ENCODE data around the gene CHD9. TPM values are rescaled to one million over a fixed set of nuclear protein-coding genes. Genes with fewer than 3 reads are reported as not detected.
"Not testable (repeated sequence)": the region's sequence is repeated elsewhere in the genome, so short reads cannot be mapped to it uniquely, and the experiment has no call there.

Gene CHD9
- total RNA-seq, 1 donor from 2014 or later: 86.0 TPM

GRCh38 chr16:53035176-53035942 is 19.4 kb upstream of the CHD9 start:
- H3K27ac Mint-ChIP-seq: no peak overlapping the region
- H3K79me2 ChIP-seq (ENCODE audit: low read depth): peaks cover 2% of the 10 kb centered on the region
- H4K20me1 ChIP-seq (ENCODE audit: low read depth): no peaks in the 10 kb centered on the region

GRCh38 chr16:53036066-53036465 is 18.7 kb upstream of the CHD9 start:
- Mint-ChIP-seq H3K4me3 (no peak overlapping the region), H3K27me3 (ENCODE audit: insufficient read depth, low read depth) (peaks cover 6% of the 10 kb centered on the region), H3K27ac (peak overlapping the region; percentile 5), H3K36me3 (peaks cover 5% of the 10 kb centered on the region), H3K9me3 (peaks cover 14% of the 10 kb centered on the region), H3K4me1 (peaks cover 26% of the 10 kb centered on the region)
- no peaks in the 10 kb centered on the region for H4K20me1 ChIP-seq (ENCODE audit: low read depth)
- H3F3A ChIP-seq (ENCODE audit: low read depth): peaks cover 9% of the 10 kb centered on the region
- no peaks in the 10 kb centered on the region for H3K9me3 ChIP-seq (ENCODE audit: low read depth)
- TF ChIP-seq CTCF (IDR thresholded peaks at IDR 0.05): no peak
- no peak for TF ChIP-seq EZH2 (IDR thresholded peaks at IDR 0.05)
- no peak for TF ChIP-seq EZH2phosphoT487 (IDR thresholded peaks at IDR 0.05)
- H3K27me3 ChIP-seq: no peaks in the 10 kb centered on the region
- no peak overlapping the region for H3K4me2 ChIP-seq
- no peak for DNase-seq (ENCODE audit: low spot score)
- H3K4me1 ChIP-seq: peaks cover 12% of the 10 kb centered on the region
- peaks cover 8% of the 10 kb centered on the region for H3K79me2 ChIP-seq (ENCODE audit: low read depth)
- H3K4me3 ChIP-seq: no peak overlapping the region
- no peak overlapping the region for H3K27ac ChIP-seq
- no peak overlapping the region for H3K9ac ChIP-seq
- H2AFZ ChIP-seq (replicated peaks): no peak overlapping the region
- H3K36me3 ChIP-seq: no peaks in the 10 kb centered on the region

More at GRCh38 chr16:53035176-53035942, 19.4 kb upstream of the CHD9 start:
- Histone ChIP-seq H3K4me1 (peaks cover 8% of the 10 kb centered on the region), H3K36me3 (no peaks in the 10 kb centered on the region), H3F3A (ENCODE audit: low read depth) (peaks cover 2% of the 10 kb centered on the region), H3K9me3 (ENCODE audit: low read depth) (no peaks in the 10 kb centered on the region), H3K4me2 (no peak overlapping the region), H3K27ac (no peak overlapping the region), H3K4me3 (no peak overlapping the region), H3K9ac (no peak overlapping the region), H2AFZ (replicated peaks) (no peak overlapping the region), H3K27me3 (no peaks in the 10 kb centered on the region)
- DNase-seq (ENCODE audit: low spot score): no peak
- Mint-ChIP-seq H3K9me3 (peaks cover 13% of the 10 kb centered on the region), H3K27me3 (ENCODE audit: insufficient read depth, low read depth) (peaks cover 2% of the 10 kb centered on the region), H3K36me3 (peaks cover 5% of the 10 kb centered on the region), H3K4me3 (no peak overlapping the region), H3K4me1 (peaks cover 19% of the 10 kb centered on the region)
- TF ChIP-seq EZH2 (IDR thresholded peaks at IDR 0.05) (no peak), CTCF (IDR thresholded peaks at IDR 0.05) (no peak), EZH2phosphoT487 (IDR thresholded peaks at IDR 0.05) (no peak)

- not testable (repeated sequence) for H3K36me3 Mint-ChIP-seq; DNase-seq (ENCODE audit: low spot score); H3K4me3 Mint-ChIP-seq; H3K27ac ChIP-seq; H3K27me3 Mint-ChIP-seq (ENCODE audit: insufficient read depth, low read depth); H3K27me3 ChIP-seq; H3K79me2 ChIP-seq (ENCODE audit: low read depth); H3K9me3 ChIP-seq (ENCODE audit: low read depth); H3K4me3 ChIP-seq; H3K36me3 ChIP-seq; H2AFZ ChIP-seq (replicated peaks); H4K20me1 ChIP-seq (ENCODE audit: low read depth); H3K4me2 ChIP-seq; H3K9ac ChIP-seq
- peaks cover 14% of the 10 kb centered on the region for H3K4me1 ChIP-seq
- Mint-ChIP-seq H3K9me3 (peaks cover 14% of the 10 kb centered on the region), H3K4me1 (peaks cover 27% of the 10 kb centered on the region), H3K27ac (peak overlapping the region; percentile 5)
- H3F3A ChIP-seq (ENCODE audit: low read depth): peaks cover 15% of the 10 kb centered on the region
These were observed 18.1 kb upstream of the CHD9 start for GRCh38 chr16:53036711-53037110.

GRCh38 chr16:53040788-53041187 is 14.0 kb upstream of the CHD9 start:
- Histone ChIP-seq H3K4me3 (no peak overlapping the region), H2AFZ (replicated peaks) (no peak overlapping the region), H3K9me3 (ENCODE audit: low read depth) (no peaks in the 10 kb centered on the region), H4K20me1 (ENCODE audit: low read depth) (no peaks in the 10 kb centered on the region), H3K36me3 (no peaks in the 10 kb centered on the region), H3K79me2 (ENCODE audit: low read depth) (peaks cover 25% of the 10 kb centered on the region), H3K4me1 (peaks cover 44% of the 10 kb centered on the region), H3F3A (ENCODE audit: low read depth) (peaks cover 52% of the 10 kb centered on the region), H3K4me2 (peak overlapping the region; percentile 84), H3K9ac (no peak overlapping the region), H3K27me3 (no peaks in the 10 kb centered on the region), H3K27ac (peak overlapping the region; percentile 91)
- peak overlapping the region; percentile 16 for H3K4me3 Mint-ChIP-seq
- H3K4me1 Mint-ChIP-seq: peaks cover 60% of the 10 kb centered on the region
- TF ChIP-seq EZH2phosphoT487 (IDR thresholded peaks at IDR 0.05): no peak
- TF ChIP-seq CTCF (IDR thresholded peaks at IDR 0.05): no peak
- TF ChIP-seq EZH2 (IDR thresholded peaks at IDR 0.05): no peak
- H3K27ac Mint-ChIP-seq: peak overlapping the region; percentile 89
- peaks cover 3% of the 10 kb centered on the region for H3K9me3 Mint-ChIP-seq
- H3K36me3 Mint-ChIP-seq: peaks cover 3% of the 10 kb centered on the region
- DNase-seq (ENCODE audit: low spot score): no peak
- peaks cover 6% of the 10 kb centered on the region for H3K27me3 Mint-ChIP-seq (ENCODE audit: insufficient read depth, low read depth)
